Right renal cortex interstitium (tissue), 3 donors: ENCODE data around the gene SORBS2. TPM values are rescaled to one million over a fixed set of nuclear protein-coding genes. Genes with fewer than 3 reads are reported as not detected.

ENCODE experiments used
- DNase-seq, 3 donors: peaks; one replicate each; pipeline ENCODE4 v3.0.0-alpha.2; 2013; ENCODE audit warnings: low read depth in 3 of 3, low spot score in 2 of 3
- polyA plus RNA-seq, 3 donors: library from polyadenylated mRNA; unstranded; fragments of 120-200 nt; gene quantifications; one replicate each; pipeline ENCODE4 v1.2.1, GENCODE V29; 2013; ENCODE audit not compliant: insufficient read length in 3 of 3

The SORBS2 gene
- polyA plus RNA-seq, 3 donors: 65.0 to 71.9 (median 65.3) TPM

- DNase-seq: no peak
Observed at GRCh38 chr4:185540040-185540439, 272.0 kb downstream of the SORBS2 start.

GRCh38 chr4:185538806-185539205 is 273.2 kb downstream of the SORBS2 start:
- no peak for DNase-seq

- no peak for DNase-seq
Observed at GRCh38 chr4:185536411-185536709, 275.6 kb downstream of the SORBS2 start.

GRCh38 chr4:185535612-185536410 is 276.2 kb downstream of the SORBS2 start:
- DNase-seq: no peak
